ENCODE results near the gene ATP11A.

- TF ChIP-seq POLR2A (IDR thresholded peaks at IDR 0.05): no peak
- TF ChIP-seq CTCF (IDR thresholded peaks at IDR 0.05): no peak
Observed at GRCh38 chr13:112651311-112651710, 38.5 kb upstream of the ATP11A start.
